A673 (cell line): Measurements from ENCODE around the gene PHB1. TPM values are rescaled to one million over a fixed set of nuclear protein-coding genes. Genes with fewer than 3 reads are reported as not detected.
A peak's percentile ranks its signal among the peaks of the same experiment; 100 is the strongest.

Experiments
- BruUV-seq: library from RNA; stranded (reverse); fragments of 400-500 nt; replicated peaks from 2 replicates; lab custom pipeline; 2021; lab: Mats Ljungman, UMichigan
- CTCF ChIA-PET: fragments of 300-600 bp; sonication (Branson Sonifier 250); formaldehyde crosslinking; loops from one replicate; lab custom pipeline; 2022; ENCODE audit warnings: antibody characterized with exemption; lab: Charles Lee
- POLR2A ChIA-PET: fragments of 300-600 bp; sonication (Branson Sonifier 250); formaldehyde crosslinking; loops from one replicate; lab custom pipeline; 2022; ENCODE audit warnings: antibody characterized with exemption; ENCODE audit not compliant: low non-redundant PET; lab: Charles Lee
- DNase-seq: peaks from one replicate; pipeline ENCODE4 v3.0.0-alpha.2; 2015; ENCODE audit warnings: low spot score
- H3K27ac ChIP-seq: fragments of 200-600 bp; sonication (generic); 2 replicates; pipeline ENCODE4 v1.5.1; 2016; ENCODE audit warnings: mixed run types, low read depth, mild to moderate bottlenecking, mixed read lengths, antibody characterized with exemption, low read length; ENCODE audit not compliant: poor library complexity, severe bottlenecking
- H3K27me3 ChIP-seq: fragments of 200-600 bp; sonication (generic); replicated peaks from 2 replicates; pipeline ENCODE4 v1.6.1; 2017; ENCODE audit warnings: mixed run types, low read depth, mild to moderate bottlenecking, mixed read lengths, antibody characterized with exemption, low read length; ENCODE audit not compliant: insufficient read depth, poor library complexity
- H3K36me3 ChIP-seq: fragments of 200-600 bp; sonication (generic); 2 replicates; pipeline ENCODE4 v1.6.1; 2016; ENCODE audit warnings: mixed run types, mild to moderate bottlenecking, mixed read lengths, antibody characterized with exemption, low read length; ENCODE audit not compliant: insufficient read depth, poor library complexity, severe bottlenecking
- H3K4me1 ChIP-seq: fragments of 200-600 bp; sonication (generic); 2 replicates; pipeline ENCODE4 v1.6.1; 2017; ENCODE audit warnings: mixed run types, mild to moderate bottlenecking, mixed read lengths, antibody characterized with exemption, low read length; ENCODE audit not compliant: insufficient read depth, poor library complexity, severe bottlenecking
- H3K4me3 ChIP-seq: fragments of 200-600 bp; sonication (generic); 2 replicates; pipeline ENCODE4 v1.5.1; 2016; ENCODE audit warnings: low read depth, mixed run types, mild to moderate bottlenecking, mixed read lengths, low read length; ENCODE audit not compliant: poor library complexity, severe bottlenecking
- H3K9me3 ChIP-seq: fragments of 200-600 bp; sonication (generic); 2 replicates; pipeline ENCODE4 v1.6.1; 2016; ENCODE audit warnings: mixed run types, low read depth, mild to moderate bottlenecking, mixed read lengths, antibody characterized with exemption, low read length; ENCODE audit not compliant: poor library complexity, severe bottlenecking
- CTCF ChIP-seq: fragments of 300-800, 200-600 bp; sonication (generic); conservative IDR thresholded peaks from 2 replicates; pipeline ENCODE4 v1.5.1; 2017; ENCODE audit warnings: low read depth, mild to moderate bottlenecking, antibody characterized with exemption, low read length, moderate library complexity, mixed read lengths
- EZH2 ChIP-seq: fragments of 200-600 bp; sonication (generic); IDR thresholded peaks from 2 replicates; pipeline ENCODE4 v1.6.1; 2017; ENCODE audit warnings: borderline replicate concordance, low read depth, mild to moderate bottlenecking, mixed read lengths, antibody characterized with exemption, low read length; ENCODE audit not compliant: poor library complexity, severe bottlenecking
- intact Hi-C: fragments of 100-400 bp; cut with micrococcal nuclease; formaldehyde crosslinking; loops from one replicate; pipeline ENCODE4 v1.10.0; 2022; ENCODE audit not compliant: unreplicated experiment
- total RNA-seq: library from RNA; stranded (reverse); gene quantifications from 2 replicates; pipeline ENCODE4 v1.2.3, GENCODE V29; 2021

Gene PHB1
- total RNA-seq, 1 experiment from 2014 or later, result 451 TPM

- TF ChIP-seq EZH2 (no peak), CTCF (no peak)
- intact Hi-C loops, result loop anchor here (2.0 kb wide), 1 partner anchor 148 kb away; no protein-coding TSS in a partner anchor
- Histone ChIP-seq H3K4me1 (peaks cover 7% of the 10 kb centered on the region), H3K27me3 (no peaks in the 10 kb centered on the region), H3K27ac (no peak overlapping the region), H3K36me3 (peaks cover 87% of the 10 kb centered on the region), H3K9me3 (no peaks in the 10 kb centered on the region), H3K4me3 (no peak overlapping the region)
- ChIA-PET POLR2A (no interaction called here), CTCF (interaction anchor here (2.3 kb wide), 1 partner anchor 148 kb away, joined by 26 read pairs; no protein-coding TSS in a partner anchor)
- no peak for DNase-seq
- BruUV-seq, result no TSS peak
Observed at GRCh38 chr17:49409066-49409465, 5.6 kb downstream of the PHB1 start.

- TF ChIP-seq CTCF, result peak; percentile 95
- no peak for TF ChIP-seq EZH2
- CTCF ChIA-PET, result interaction anchor here (0.6 to 2.3 kb wide), 2 partner anchors 121 to 149 kb away, joined by 5 to 26 read pairs; no protein-coding TSS in a partner anchor
- no peak overlapping the region for H3K27ac ChIP-seq
- intact Hi-C loops, result loop anchor here (2.0 kb wide), 1 partner anchor 149 kb away; no protein-coding TSS in a partner anchor
- no peaks in the 10 kb centered on the region for H3K9me3 ChIP-seq
- peak; percentile 76 for DNase-seq
- no peaks in the 10 kb centered on the region for H3K27me3 ChIP-seq
- POLR2A ChIA-PET, result no interaction called here
- H3K4me1 ChIP-seq, result no peaks in the 10 kb centered on the region
- peaks cover 90% of the 10 kb centered on the region for H3K36me3 ChIP-seq
- no TSS peak for BruUV-seq
- no peak overlapping the region for H3K4me3 ChIP-seq
Observed at GRCh38 chr17:49407981-49408501, 6.6 kb downstream of the PHB1 start.

GRCh38 chr17:49407086-49407485, 7.6 kb downstream of the PHB1 start:
- ChIA-PET CTCF (interaction anchor here (2.3 kb wide), 1 partner anchor 150 kb away, joined by 26 read pairs; no protein-coding TSS in a partner anchor), POLR2A (no interaction called here)
- Histone ChIP-seq H3K4me1 (no peaks in the 10 kb centered on the region), H3K9me3 (no peaks in the 10 kb centered on the region), H3K27ac (no peak overlapping the region), H3K36me3 (peaks cover 81% of the 10 kb centered on the region), H3K4me3 (no peak overlapping the region), H3K27me3 (no peaks in the 10 kb centered on the region)
- intact Hi-C loops, result no loop called here
- TF ChIP-seq CTCF (no peak), EZH2 (no peak)
- no peak for DNase-seq
- BruUV-seq, result no TSS peak
